ENCODE data around the gene SMKR1. TPM values are rescaled to one million over a fixed set of nuclear protein-coding genes. Genes with fewer than 3 reads are reported as not detected.
A peak's percentile ranks its signal among the peaks of the same experiment; 100 is the strongest.

The SMKR1 gene
- total RNA-seq, 2 experiments from 2014 or later: 1.6 to 2.2 TPM

DNA sequence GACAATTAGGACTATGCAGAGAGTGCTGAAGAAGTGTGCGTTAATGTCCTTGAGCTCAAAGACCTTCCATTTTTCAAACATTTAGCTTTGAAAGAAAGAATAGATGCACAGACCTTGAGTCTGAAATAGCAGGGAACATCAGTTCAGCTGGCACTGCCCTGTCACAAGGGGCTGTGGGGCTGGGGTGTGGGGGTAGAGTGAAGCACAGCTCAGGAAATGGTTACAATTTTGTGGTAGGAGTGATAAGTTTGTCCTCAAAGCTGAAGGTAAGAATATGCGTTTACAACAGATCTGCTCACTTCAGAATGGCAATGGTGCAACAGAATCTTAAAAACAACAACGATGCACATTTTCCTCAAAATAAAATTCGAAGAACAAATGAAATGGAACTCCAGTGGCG lies 33.6 kb downstream of the SMKR1 start:
- Mint-ChIP-seq H3K36me3 (ENCODE audit: low read depth) (no peaks in the 10 kb centered on the region), H3K4me3 (no peak overlapping the region), H3K27me3 (peaks cover 3% of the 10 kb centered on the region), H3K9me3 (no peaks in the 10 kb centered on the region), H3K4me1 (peaks cover 16% of the 10 kb centered on the region), H3K27ac (no peak overlapping the region)
- POLR2A ChIA-PET: no interaction called here
- DNase-seq: peak; percentile 23
- CTCF ChIA-PET: interaction anchor here (0.7 kb wide), 3 partner anchors 72 to 552 kb away, joined by 3 to 5 read pairs (median 4); no protein-coding TSS in a partner anchor

DNA sequence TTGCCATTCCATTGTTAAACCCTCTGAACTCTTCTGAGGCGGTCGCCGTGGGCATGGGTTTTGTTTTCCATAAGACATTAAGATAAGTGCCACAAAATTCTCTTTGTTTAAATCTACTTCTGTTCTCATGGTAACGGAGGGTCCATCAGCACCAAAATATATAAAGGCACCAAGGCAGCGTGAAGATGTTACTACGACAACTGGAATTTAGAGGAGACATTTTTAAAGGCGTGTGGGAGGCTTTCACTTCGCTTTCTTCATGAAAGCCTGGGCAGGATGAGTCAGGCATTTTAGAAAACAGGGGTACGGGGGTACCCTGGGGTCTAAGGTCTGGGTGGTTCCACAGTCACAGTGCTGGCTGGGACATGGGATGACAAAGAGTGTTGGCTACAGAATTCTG lies 34.0 kb downstream of the SMKR1 start:
- DNase-seq: no peak
- Mint-ChIP-seq H3K4me3 (no peak overlapping the region), H3K27me3 (peaks cover 6% of the 10 kb centered on the region), H3K9me3 (no peaks in the 10 kb centered on the region), H3K36me3 (ENCODE audit: low read depth) (no peaks in the 10 kb centered on the region), H3K4me1 (peaks cover 13% of the 10 kb centered on the region), H3K27ac (no peak overlapping the region)
- POLR2A ChIA-PET: no interaction called here
- CTCF ChIA-PET: interaction anchor here (0.7 kb wide), 3 partner anchors 73 to 551 kb away, joined by 3 to 5 read pairs (median 4); no protein-coding TSS in a partner anchor

DNA sequence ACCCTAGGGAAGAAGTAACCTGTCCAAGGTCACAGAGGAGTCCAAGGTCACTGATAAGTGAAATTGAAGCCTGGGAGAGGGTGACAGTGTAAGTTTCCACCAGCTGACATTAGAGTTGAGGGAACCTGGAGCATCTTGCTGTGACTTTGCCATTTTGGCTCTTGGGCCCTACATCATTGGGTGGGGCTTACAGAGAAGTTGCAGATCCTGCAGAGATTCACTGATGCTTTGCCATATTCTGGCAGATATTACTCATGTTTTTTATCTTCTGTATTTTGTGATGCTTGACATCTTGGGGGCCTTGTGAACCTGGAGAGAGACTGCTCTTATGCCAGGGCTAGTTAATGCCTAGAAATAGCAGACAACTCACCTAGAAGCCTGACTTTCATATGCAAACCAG lies 36.5 kb downstream of the SMKR1 start:
- POLR2A ChIA-PET: interaction anchor here (0.6 kb wide), 1 partner anchor 51 kb away, joined by 3 read pairs; no protein-coding TSS in a partner anchor
- H3K36me3 Mint-ChIP-seq (ENCODE audit: low read depth): no peaks in the 10 kb centered on the region
- H3K27ac Mint-ChIP-seq: no peak overlapping the region
- CTCF ChIA-PET: interaction anchor here (0.6 to 1.2 kb wide), 2 partner anchors 10 to 320 kb away, joined by 5 to 7 read pairs; no protein-coding TSS in a partner anchor
- DNase-seq: no peak
- H3K27me3 Mint-ChIP-seq: peaks cover 6% of the 10 kb centered on the region
- no peaks in the 10 kb centered on the region for H3K9me3 Mint-ChIP-seq
- no peak overlapping the region for H3K4me3 Mint-ChIP-seq
- peaks cover 13% of the 10 kb centered on the region for H3K4me1 Mint-ChIP-seq

DNA sequence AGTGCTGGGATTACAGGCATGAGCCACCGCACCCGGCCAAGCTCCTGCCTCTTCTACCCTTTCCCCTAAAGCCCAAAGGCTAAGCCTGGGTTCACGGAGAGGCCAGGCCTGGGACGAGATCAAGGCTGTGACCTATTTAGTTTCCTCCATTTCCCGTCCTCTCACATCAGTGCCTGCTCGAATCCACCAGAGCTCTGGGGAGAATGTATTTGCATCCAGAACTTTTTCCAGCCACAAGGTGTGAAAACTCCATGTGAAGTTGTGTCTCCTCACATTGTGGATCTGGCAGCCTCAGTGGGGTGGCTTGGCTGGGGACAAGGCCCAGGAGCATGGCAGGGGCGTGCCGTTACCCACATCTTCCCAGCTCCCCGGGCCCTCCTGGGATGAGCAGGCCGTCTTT lies 38.0 kb downstream of the SMKR1 start:
- Mint-ChIP-seq H3K27ac (no peak overlapping the region), H3K4me3 (no peak overlapping the region), H3K27me3 (peaks cover 6% of the 10 kb centered on the region), H3K9me3 (no peaks in the 10 kb centered on the region), H3K4me1 (peaks cover 13% of the 10 kb centered on the region), H3K36me3 (ENCODE audit: low read depth) (no peaks in the 10 kb centered on the region)
- CTCF ChIA-PET: interaction anchor here (0.7 kb wide), 1 partner anchor 1330 kb away, joined by 3 read pairs; no protein-coding TSS in a partner anchor
- DNase-seq: no peak
- POLR2A ChIA-PET: no interaction called here

DNA sequence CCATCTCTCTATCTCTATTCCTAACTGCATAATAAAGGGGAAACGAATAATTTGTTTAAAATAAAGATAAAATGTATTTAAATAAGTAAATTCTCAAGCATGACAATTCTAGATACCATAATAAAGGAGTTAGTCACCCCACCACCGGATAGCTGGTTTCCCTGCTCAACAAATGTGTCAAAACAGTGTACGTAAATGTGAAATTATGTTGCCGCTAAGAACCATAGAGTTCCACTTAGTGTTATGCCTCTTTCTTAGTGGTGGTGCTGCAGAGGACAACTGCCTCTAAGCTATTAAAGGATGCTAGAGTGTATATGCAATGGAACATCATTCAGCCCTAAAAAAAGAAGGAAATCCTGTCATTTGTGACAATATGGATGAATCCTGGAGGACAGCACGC lies 42.4 kb downstream of the SMKR1 start:
- Mint-ChIP-seq H3K27me3 (peaks cover 8% of the 10 kb centered on the region), H3K27ac (no peak overlapping the region), H3K9me3 (no peaks in the 10 kb centered on the region), H3K4me1 (peaks cover 4% of the 10 kb centered on the region), H3K36me3 (ENCODE audit: low read depth) (no peaks in the 10 kb centered on the region), H3K4me3 (no peak overlapping the region)
- ChIA-PET CTCF (interaction anchor here (0.7 kb wide), 1 partner anchor 179 kb away, joined by 4 read pairs; no protein-coding TSS in a partner anchor), POLR2A (no interaction called here)
- no peak for DNase-seq

DNA sequence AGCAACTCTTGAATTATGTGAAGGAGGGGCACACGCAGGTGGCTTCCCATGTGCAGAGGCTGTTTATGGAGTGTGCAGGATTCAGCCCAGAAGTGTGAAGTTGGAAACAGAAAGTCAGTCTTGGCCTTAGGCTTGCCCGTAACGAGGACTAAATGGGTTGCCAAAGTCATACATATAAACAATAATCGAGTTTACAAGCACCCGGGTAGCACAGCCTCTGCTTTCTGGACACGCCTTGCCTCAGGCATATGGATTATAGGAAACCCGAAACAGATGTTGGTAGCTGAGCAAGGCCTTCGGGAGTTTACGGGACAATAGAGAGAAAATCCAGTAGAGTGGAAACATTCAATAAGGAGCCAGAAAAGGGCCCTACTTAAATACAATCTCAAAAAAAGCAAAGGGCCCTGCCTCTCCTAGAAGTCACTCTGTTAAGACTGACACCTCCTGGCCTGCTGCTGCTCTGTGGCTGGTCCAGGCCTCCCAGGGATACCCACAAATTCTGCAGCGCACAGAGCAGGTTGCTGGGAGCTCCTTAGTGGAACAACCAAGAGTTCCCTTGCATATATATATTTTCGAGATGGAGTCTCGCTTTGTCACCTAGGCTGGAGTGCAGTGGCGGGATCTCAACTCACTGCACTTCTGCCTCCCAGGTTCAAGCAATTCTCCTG lies 48.5 kb downstream of the SMKR1 start:
- Mint-ChIP-seq H3K4me3 (no peak overlapping the region), H3K27me3 (peaks cover 15% of the 10 kb centered on the region), H3K27ac (no peak overlapping the region), H3K4me1 (peaks cover 5% of the 10 kb centered on the region), H3K36me3 (ENCODE audit: low read depth) (no peaks in the 10 kb centered on the region), H3K9me3 (no peaks in the 10 kb centered on the region)
- ChIA-PET CTCF (no interaction called here), POLR2A (interaction anchor here (1.1 kb wide), 1 partner anchor 60 kb away, joined by 4 read pairs; the partner anchor contains the start of gene NRF1)
- no peak for DNase-seq

DNA sequence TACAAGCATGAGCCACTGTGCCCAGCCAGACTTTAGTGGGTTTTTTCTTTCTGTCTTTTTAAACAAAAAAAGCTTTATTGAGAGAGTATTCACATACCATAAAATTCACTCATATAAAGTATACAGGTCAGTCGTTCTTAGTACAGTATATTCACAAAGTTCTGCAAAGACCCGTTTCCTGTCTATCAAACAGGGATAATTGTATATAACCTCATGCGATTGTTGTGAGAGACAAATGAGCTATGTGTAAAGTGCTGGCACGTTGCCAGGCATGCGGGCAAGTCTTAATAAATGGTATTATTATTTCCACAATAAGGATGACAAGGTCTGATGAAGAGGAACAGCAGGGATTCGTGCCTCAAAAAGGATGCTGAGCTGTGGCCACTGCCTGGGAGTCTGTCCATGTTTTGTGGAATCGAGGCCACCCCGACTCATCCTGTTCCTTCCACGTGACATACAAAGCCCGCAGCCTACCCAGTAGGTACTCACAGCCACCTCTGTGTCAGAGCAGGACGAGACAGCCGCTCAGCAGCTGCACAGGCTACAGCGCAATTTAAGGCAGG lies 51.6 kb downstream of the SMKR1 start:
- Mint-ChIP-seq H3K4me3 (no peak overlapping the region), H3K36me3 (ENCODE audit: low read depth) (no peaks in the 10 kb centered on the region), H3K27me3 (peaks cover 15% of the 10 kb centered on the region), H3K4me1 (peaks cover 5% of the 10 kb centered on the region), H3K9me3 (no peaks in the 10 kb centered on the region), H3K27ac (no peak overlapping the region)
- DNase-seq: peak; percentile 56
- ChIA-PET POLR2A (no interaction called here), CTCF (interaction anchor here (1.3 kb wide), 1 partner anchor 54 kb away, joined by 3 read pairs; no protein-coding TSS in a partner anchor)

DNA sequence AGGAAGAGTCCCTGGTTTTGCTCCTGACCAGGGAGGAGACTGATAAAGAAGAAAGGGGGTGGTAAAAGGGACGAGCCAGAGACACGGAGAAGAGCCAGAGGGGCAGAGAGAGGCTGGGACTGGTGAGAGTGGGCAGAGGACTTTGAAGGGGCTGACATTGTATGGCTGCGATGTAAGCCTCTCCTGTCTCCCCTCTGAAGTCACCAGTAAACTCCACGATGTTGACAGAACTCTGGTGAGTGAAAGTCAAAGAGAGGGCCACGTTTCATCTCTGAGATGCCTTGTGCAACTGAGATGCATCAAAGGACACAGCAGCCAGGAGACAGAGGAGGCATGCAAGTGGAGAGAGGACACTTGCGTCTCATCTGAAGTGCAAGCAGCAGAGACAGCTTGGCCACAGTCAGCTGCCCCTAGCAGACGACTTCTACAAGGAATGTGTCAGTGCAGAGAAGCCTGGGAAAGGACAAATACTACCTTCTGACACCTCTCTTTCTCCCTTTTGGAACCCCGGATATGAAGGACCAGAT lies 54.3 kb downstream of the SMKR1 start:
- H3K27ac Mint-ChIP-seq: no peak overlapping the region
- H3K4me3 Mint-ChIP-seq: no peak overlapping the region
- CTCF ChIA-PET: no interaction called here
- no peak for DNase-seq
- POLR2A ChIA-PET: no interaction called here
- H3K27me3 Mint-ChIP-seq: peaks cover 18% of the 10 kb centered on the region
- H3K36me3 Mint-ChIP-seq (ENCODE audit: low read depth): no peaks in the 10 kb centered on the region
- no peaks in the 10 kb centered on the region for H3K9me3 Mint-ChIP-seq
- peaks cover 5% of the 10 kb centered on the region for H3K4me1 Mint-ChIP-seq

DNA sequence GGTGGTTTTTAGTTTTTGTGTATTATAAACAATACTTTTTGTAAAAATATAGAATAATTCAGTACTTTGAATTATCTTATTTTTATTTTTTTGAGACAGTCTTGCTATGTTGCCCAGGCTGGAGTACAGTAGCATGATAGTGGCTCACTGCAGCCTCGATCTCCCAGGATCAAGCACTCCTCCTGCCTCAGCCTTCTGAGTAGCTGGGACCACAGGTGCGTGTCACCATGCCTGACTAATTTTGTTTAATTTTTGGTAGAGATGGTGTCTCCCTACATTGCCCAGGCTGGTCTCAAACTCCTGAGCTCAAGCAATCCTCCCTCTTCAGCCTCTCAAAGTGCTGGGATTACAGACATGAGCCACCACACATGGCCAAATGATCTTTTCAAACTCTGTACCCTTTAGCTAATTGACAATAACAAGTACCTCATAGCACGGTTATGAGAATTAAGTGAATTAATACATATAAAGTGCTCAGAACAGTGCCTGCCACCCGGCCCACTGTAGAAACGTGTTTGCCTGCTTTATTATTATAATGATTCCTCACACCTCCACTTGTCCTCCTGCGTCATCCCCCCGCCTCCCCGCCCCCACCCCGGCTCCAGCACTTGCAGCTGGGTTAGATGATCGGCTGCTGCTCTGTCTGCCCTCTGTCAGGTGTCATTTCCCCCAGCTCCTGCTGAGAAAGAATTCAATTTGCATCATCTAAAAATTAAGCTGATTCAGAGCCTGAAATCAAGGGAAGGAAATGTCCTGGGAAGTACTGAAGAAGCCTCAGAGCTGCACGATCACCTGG lies 55.6 kb downstream of the SMKR1 start:
- Mint-ChIP-seq H3K9me3 (no peaks in the 10 kb centered on the region), H3K27ac (no peak overlapping the region), H3K4me3 (no peak overlapping the region), H3K4me1 (peaks cover 5% of the 10 kb centered on the region), H3K36me3 (ENCODE audit: low read depth) (no peaks in the 10 kb centered on the region), H3K27me3 (peaks cover 16% of the 10 kb centered on the region)
- ChIA-PET CTCF (no interaction called here), POLR2A (no interaction called here)
- no peak for DNase-seq

DNA sequence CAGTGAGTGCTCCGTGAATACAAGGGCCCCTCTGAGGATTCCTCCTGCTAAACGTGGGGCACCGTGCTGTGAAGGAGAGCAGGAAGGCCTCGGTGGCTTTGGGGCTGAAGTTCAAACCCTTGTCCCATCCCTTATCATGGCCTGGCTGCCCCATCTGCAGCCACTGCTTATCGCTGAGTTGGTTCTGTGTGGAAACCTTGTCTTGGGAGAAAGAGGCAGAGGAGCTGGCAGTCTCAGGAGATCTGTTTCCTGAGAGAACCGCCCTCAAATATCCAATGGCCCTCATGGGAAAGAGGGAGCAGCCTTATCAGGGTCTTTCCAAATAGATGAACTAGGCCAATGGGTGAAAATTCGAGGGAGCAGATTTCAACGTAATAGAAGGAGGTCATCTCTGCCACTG lies 57.2 kb downstream of the SMKR1 start:
- Mint-ChIP-seq H3K36me3 (ENCODE audit: low read depth) (no peaks in the 10 kb centered on the region), H3K9me3 (no peaks in the 10 kb centered on the region), H3K27ac (no peak overlapping the region), H3K4me3 (no peak overlapping the region), H3K27me3 (peaks cover 7% of the 10 kb centered on the region), H3K4me1 (no peaks in the 10 kb centered on the region)
- no peak for DNase-seq
- POLR2A ChIA-PET: no interaction called here
- CTCF ChIA-PET: no interaction called here

DNA sequence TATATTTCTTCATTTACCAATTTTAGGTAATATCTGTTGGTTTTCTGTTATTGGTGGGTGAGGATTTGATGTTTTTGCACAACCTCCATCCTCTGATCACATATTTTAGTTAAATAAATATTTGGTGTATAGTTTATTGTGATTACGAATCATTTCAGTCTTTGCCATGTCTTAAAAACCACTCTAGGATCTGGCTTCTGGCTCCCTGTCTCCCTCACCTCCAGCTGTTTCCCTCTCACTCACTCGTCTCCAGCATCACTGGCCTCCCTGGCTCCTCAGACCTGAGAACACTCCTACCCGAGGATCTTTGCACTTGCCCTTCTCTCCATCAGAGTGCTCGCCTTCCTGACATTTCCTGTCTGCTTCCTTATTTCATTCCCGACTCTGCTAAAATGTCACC lies 58.5 kb downstream of the SMKR1 start:
- Mint-ChIP-seq H3K4me1 (no peaks in the 10 kb centered on the region), H3K27me3 (peaks cover 10% of the 10 kb centered on the region), H3K36me3 (ENCODE audit: low read depth) (no peaks in the 10 kb centered on the region), H3K27ac (no peak overlapping the region), H3K4me3 (no peak overlapping the region), H3K9me3 (no peaks in the 10 kb centered on the region)
- no peak for DNase-seq
- POLR2A ChIA-PET: no interaction called here
- CTCF ChIA-PET: interaction anchor here (0.7 kb wide), 1 partner anchor 866 kb away, joined by 3 read pairs; no protein-coding TSS in a partner anchor

DNA sequence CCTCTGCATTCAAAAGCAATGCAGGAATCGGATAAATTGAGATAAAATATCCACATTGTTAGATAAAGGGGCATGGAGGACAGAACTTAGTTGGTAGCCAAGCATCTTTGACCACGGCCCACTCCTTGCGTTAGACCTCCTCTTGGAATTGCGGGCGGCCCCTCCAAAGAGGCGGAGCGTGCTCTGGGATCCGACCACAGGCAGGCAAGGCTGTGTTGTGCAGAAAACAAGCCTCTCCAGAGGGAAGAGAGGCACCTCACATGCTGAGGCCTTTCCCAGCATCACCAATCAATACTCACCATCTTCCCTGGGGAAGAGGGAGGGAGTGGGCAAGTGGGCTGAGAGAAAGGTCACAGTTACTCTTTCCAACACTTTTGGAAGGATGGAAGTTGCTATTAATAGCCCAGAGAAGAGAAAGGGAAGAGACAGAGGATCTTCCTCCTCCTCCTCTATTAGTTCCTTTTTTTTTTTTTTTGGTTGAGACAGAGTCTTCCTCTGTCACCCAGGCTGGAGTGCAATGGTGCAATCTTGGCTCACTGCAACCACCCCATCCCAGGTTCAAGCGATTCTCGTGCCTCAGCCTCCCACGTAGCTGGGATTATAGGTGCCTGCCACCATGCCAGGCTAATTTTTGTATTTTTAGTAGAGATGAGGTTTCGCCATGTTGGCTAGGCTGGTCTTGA lies 59.5 kb downstream of the SMKR1 start:
- CTCF ChIA-PET: interaction anchor here (0.6 kb wide), 1 partner anchor 442 kb away, joined by 3 read pairs; no protein-coding TSS in a partner anchor
- no peak overlapping the region for H3K27ac Mint-ChIP-seq
- DNase-seq: no peak

More for the DNA sequence above, 59.5 kb downstream of the SMKR1 start:
- peaks cover 10% of the 10 kb centered on the region for H3K27me3 Mint-ChIP-seq
- no peak overlapping the region for H3K4me3 Mint-ChIP-seq
- H3K9me3 Mint-ChIP-seq: no peaks in the 10 kb centered on the region
- no peaks in the 10 kb centered on the region for H3K4me1 Mint-ChIP-seq
- no peaks in the 10 kb centered on the region for H3K36me3 Mint-ChIP-seq (ENCODE audit: low read depth)
- POLR2A ChIA-PET: no interaction called here

All from activated CD4-positive, alpha-beta memory T cell treated with anti-CD3 and anti-CD28 coated beads, Interleukin-2, amount 10 ng/mL, durations not matched to agents 7 days and 5 days (primary cell).